Stimulated activated CD4-positive, alpha-beta T cell treated with anti-CD3 and anti-CD28 coated beads, Interleukin-4, amount 100 ng/mL, for 48 hours (primary cell): ENCODE data around the gene RGR.
A peak's percentile ranks its signal among the peaks of the same experiment; 100 is the strongest.

Experiments used
- DNase-seq, 2 donors: peaks; one replicate each; pipeline ENCODE4 v3.0.0-alpha.2; 2020; ENCODE audit warnings: low read depth in 2 of 2

RGR gene

GRCh38 chr10:84296091-84296981 is 51.5 kb downstream of the RGR start:
- no peak for DNase-seq

GRCh38 chr10:84298057-84298456 is 53.2 kb downstream of the RGR start:
- no peak for DNase-seq

GRCh38 chr10:84302223-84302622 is 57.4 kb downstream of the RGR start:
- no peak for DNase-seq

GRCh38 chr10:84306751-84307384 is 62.0 kb downstream of the RGR start:
- DNase-seq = no peak

- DNase-seq = no peak
Measured at GRCh38 chr10:84308021-84308420, 63.2 kb downstream of the RGR start.

DNA sequence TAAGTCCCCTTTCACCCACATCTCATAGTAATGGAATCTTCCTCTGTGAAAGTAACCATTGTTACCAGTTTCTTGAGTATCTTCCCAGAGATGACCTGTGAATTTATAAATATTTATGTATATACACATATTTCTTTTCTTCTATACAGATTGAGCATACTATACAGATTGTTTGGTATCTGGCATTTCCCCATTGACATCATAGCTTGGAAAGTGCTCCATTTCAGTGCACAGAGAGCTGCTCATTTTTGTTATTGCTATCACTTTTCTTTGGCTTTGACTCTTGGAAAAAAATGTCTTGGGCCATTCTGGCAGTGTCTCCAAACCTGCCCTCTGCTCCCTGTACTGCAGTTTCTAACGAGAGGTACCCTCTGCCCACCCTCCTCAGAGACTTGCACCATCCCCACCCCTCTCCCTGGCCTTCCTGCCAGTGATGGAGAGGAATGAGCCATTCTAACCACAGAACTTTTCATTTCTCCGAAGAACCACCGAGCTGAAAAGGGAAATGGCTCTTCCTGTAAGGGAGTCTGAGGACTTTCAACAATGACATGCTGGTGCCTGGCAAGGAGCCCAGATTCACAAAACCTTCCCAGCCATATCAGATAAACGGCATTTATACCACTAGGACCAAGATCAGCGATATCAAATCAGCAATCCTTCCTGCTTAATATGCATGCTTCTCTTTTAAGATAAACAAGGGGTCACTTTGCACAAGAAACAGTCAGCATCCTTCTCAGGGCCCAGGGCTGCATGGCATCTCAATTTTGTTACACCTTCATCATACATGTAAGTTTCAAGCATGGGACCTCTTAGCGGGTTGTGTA is 63.8 kb downstream of the RGR start:
- DNase-seq = peak in 1 of 2 donors; percentile 53
